Mucosa of descending colon (tissue), 3 donors: ENCODE data around the gene VWA8. TPM values are rescaled to one million over a fixed set of nuclear protein-coding genes. Genes with fewer than 3 reads are reported as not detected.
"Not testable (repeated sequence)": the region's sequence is repeated elsewhere in the genome, so short reads cannot be mapped to it uniquely, and the experiment has no call there.

Experiments used
- ATAC-seq: fragments of 200-7000 bp; cut with Tn5 transposase; one replicate; pipeline ENCODE4 v1.9.1; 2020; ENCODE audit warnings: mild to moderate bottlenecking, moderate library complexity
- DNase-seq, 3 donors: peaks; one replicate each; pipeline ENCODE4 v3.0.0-alpha.2; 2020
- H3K36me3 ChIP-seq: fragments of 200-600 bp; one replicate; pipeline ENCODE4 v1.8.0; 2021; ENCODE audit warnings: low read depth, mild to moderate bottlenecking
- H3K4me1 ChIP-seq: fragments of 200-600 bp; one replicate; pipeline ENCODE4 v1.8.0; 2021; ENCODE audit warnings: low read depth, mild to moderate bottlenecking
- H3K4me3 ChIP-seq: fragments of 200-600 bp; one replicate; pipeline ENCODE4 v1.8.0; 2021; ENCODE audit warnings: mild to moderate bottlenecking
- H3K9me3 ChIP-seq: fragments of 200-600 bp; one replicate; pipeline ENCODE4 v1.8.0; 2021; ENCODE audit warnings: mild to moderate bottlenecking
- CTCF ChIP-seq: fragments of 200-600 bp; IDR thresholded peaks from one replicate; pipeline ENCODE4 v1.8.0; 2022; ENCODE audit warnings: antibody characterized with exemption, mild to moderate bottlenecking
- intact Hi-C, 2 donors: fragments of 100-400 bp; cut with DNase I in 1 of 2; cut with micrococcal nuclease in 1 of 2; formaldehyde crosslinking; loops; one replicate each; pipeline versions ENCODE4 v1.11.0 to v1.11.1; 2022; cut with DNase I, micrococcal nuclease
- total RNA-seq, 3 donors: library from RNA; stranded (reverse); fragmentation: NEBNext Ultra II Directional in 2 of 3; extraction: Animal tissue kit (Norgen Biotek cat#: 25700) in 2 of 3; gene quantifications; one replicate each; pipeline versions ENCODE4 v1.2.1 to v1.2.4, GENCODE V29; 2021 to 2023
- donor health status: DM: no; HTN: no; CAD: no; lungs with moderate emphysema.
- donor health status: DM: no; HTN: no; CAD: no.
- donor health status: DM: no; HTN: yes; CAD: no.

VWA8 gene
- total RNA-seq, 3 donors from 2014 or later: 19.1 to 31.5 (median 27.0) TPM

GRCh38 chr13:41812851-41813250, 148.1 kb downstream of the VWA8 start:
- intact Hi-C loops: no loop called here
- TF ChIP-seq CTCF: no peak
- no peak for DNase-seq
- H3K4me1 ChIP-seq: no peaks in the 10 kb centered on the region
- H3K4me3 ChIP-seq: no peak overlapping the region
- no peaks in the 10 kb centered on the region for H3K36me3 ChIP-seq
- no peaks in the 10 kb centered on the region for H3K9me3 ChIP-seq
- ATAC-seq: no peak

GRCh38 chr13:41812237-41812636, 148.7 kb downstream of the VWA8 start:
- no peak for TF ChIP-seq CTCF
- intact Hi-C loops: no loop called here
- Histone ChIP-seq H3K4me1 (no peaks in the 10 kb centered on the region), H3K4me3 (no peak overlapping the region), H3K36me3 (no peaks in the 10 kb centered on the region), H3K9me3 (no peaks in the 10 kb centered on the region)
- ATAC-seq (no peak), DNase-seq (no peak)

- no peak for TF ChIP-seq CTCF
- Histone ChIP-seq H3K9me3 (no peaks in the 10 kb centered on the region), H3K4me1 (no peaks in the 10 kb centered on the region), H3K36me3 (no peaks in the 10 kb centered on the region), H3K4me3 (no peak overlapping the region)
- intact Hi-C loops: no loop called here
- ATAC-seq (peak; percentile 16), DNase-seq (no peak)
Measured at GRCh38 chr13:41811588-41812021, 149.3 kb downstream of the VWA8 start.

- no peaks in the 10 kb centered on the region for H3K36me3 ChIP-seq
- H3K9me3 ChIP-seq: no peaks in the 10 kb centered on the region
- TF ChIP-seq CTCF: no peak
- intact Hi-C loops: no loop called here
- no peak overlapping the region for H3K4me3 ChIP-seq
- DNase-seq: no peak
- no peak for ATAC-seq
- H3K4me1 ChIP-seq: no peaks in the 10 kb centered on the region
Measured at GRCh38 chr13:41809962-41810361, 150.9 kb downstream of the VWA8 start.

- intact Hi-C loops, H3K9me3 ChIP-seq, H3K4me3 ChIP-seq, ATAC-seq, DNase-seq, H3K4me1 ChIP-seq, H3K36me3 ChIP-seq: not testable (repeated sequence)
Measured at GRCh38 chr13:41803445-41803735, 157.5 kb downstream of the VWA8 start.

GRCh38 chr13:41802684-41803444, 158.0 kb downstream of the VWA8 start:
- H3K4me1 ChIP-seq: no peaks in the 10 kb centered on the region
- no peaks in the 10 kb centered on the region for H3K36me3 ChIP-seq
- ATAC-seq (no peak), DNase-seq (no peak)
- H3K4me3 ChIP-seq: no peak overlapping the region
- H3K9me3 ChIP-seq: no peaks in the 10 kb centered on the region
- intact Hi-C loops: no loop called here
- TF ChIP-seq CTCF: no peak
